HFFc6 (cell line): ENCODE results near the gene FBLIM1. TPM values are rescaled to one million over a fixed set of nuclear protein-coding genes. Genes with fewer than 3 reads are reported as not detected.

Experiments
- DNase-seq: peaks from one replicate; pipeline ENCODE4 v3.0.0-alpha.2; 2018
- H3K27ac Mint-ChIP-seq: 2 replicates; pipeline ENCODE4 v1.8.0; 2020; ENCODE audit warnings: mild to moderate bottlenecking, mixed read lengths
- H3K27me3 Mint-ChIP-seq: 2 replicates; pipeline ENCODE4 v1.8.0; 2021; ENCODE audit warnings: mild to moderate bottlenecking, moderate library complexity, mixed read lengths; ENCODE audit not compliant: insufficient read depth
- H3K36me3 Mint-ChIP-seq: 2 replicates; pipeline ENCODE4 v1.8.0; 2021; ENCODE audit warnings: low read depth, mixed read lengths
- H3K4me1 Mint-ChIP-seq: 2 replicates; pipeline ENCODE4 v1.8.0; 2020; ENCODE audit warnings: low read depth, mixed read lengths
- H3K4me3 Mint-ChIP-seq: 2 replicates; pipeline ENCODE4 v1.8.0; 2020; ENCODE audit warnings: mild to moderate bottlenecking, moderate library complexity, mixed read lengths
- H3K9me3 Mint-ChIP-seq: 2 replicates; pipeline ENCODE4 v1.8.0; 2020; ENCODE audit warnings: mild to moderate bottlenecking, mixed read lengths
- total RNA-seq, 6 experiments: library from RNA; stranded (reverse); fragmentation: NEBNext Ultra II Directional; extraction: Animal tissue kit (Norgen Biotek cat#: 25700); gene quantifications; 2 replicates in 1 of 6; 3 replicates in 5 of 6; pipeline ENCODE4 v1.2.3, GENCODE V29; 2021
- TF ChIP-seq, protein P1 (sequence below): fragments of 200-600 bp; sonication (generic); IDR thresholded peaks from 2 replicates; pipeline ENCODE4 v1.5.0; 2021; ENCODE audit warnings: antibody characterized with exemption, mild to moderate bottlenecking

Gene FBLIM1
- total RNA-seq, 6 experiments from 2014 or later, result 98.4 to 127 (median 110) TPM

DNA sequence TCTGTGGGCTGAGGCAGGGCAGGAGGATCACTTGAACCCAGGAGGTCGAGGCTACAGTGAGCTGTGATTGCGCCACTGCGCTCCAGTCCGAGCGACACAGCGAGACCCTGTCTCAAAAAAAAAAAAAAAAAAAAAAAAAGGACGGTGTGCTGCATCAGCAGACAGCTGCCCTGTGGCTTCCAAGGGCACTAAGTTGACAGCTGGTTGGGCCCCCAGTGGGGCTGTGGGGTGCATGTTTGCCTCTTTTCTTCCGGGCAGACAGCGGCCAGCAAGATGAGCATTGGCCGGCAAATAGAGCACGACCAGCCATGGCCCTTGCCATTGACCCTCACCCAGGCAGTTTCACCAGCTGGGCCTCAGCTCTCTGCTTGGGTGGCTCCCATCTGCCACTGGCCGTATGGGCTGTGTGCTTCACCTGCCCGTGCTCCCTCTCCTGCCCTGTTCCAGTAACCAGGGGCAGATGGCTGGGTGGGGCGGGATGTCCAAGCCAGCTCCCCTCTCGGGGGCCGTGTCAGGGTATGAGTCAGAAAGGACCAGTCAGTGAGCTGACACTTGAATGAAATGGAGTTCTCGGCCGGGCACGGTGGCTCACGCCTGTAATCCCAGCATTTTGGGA is 34.9 kb upstream of the FBLIM1 start:
- Mint-ChIP-seq H3K9me3 (no peaks in the 10 kb centered on the region), H3K4me1 (peaks cover 13% of the 10 kb centered on the region), H3K27ac (no peak overlapping the region), H3K27me3 (peaks cover 3% of the 10 kb centered on the region; the same call in 1 of the 2 replicates), H3K36me3 (peaks cover 16% of the 10 kb centered on the region; the same call in 1 of the 2 replicates), H3K4me3 (no peak overlapping the region)
- DNase-seq, result no peak
- TF ChIP-seq, protein P1, sequence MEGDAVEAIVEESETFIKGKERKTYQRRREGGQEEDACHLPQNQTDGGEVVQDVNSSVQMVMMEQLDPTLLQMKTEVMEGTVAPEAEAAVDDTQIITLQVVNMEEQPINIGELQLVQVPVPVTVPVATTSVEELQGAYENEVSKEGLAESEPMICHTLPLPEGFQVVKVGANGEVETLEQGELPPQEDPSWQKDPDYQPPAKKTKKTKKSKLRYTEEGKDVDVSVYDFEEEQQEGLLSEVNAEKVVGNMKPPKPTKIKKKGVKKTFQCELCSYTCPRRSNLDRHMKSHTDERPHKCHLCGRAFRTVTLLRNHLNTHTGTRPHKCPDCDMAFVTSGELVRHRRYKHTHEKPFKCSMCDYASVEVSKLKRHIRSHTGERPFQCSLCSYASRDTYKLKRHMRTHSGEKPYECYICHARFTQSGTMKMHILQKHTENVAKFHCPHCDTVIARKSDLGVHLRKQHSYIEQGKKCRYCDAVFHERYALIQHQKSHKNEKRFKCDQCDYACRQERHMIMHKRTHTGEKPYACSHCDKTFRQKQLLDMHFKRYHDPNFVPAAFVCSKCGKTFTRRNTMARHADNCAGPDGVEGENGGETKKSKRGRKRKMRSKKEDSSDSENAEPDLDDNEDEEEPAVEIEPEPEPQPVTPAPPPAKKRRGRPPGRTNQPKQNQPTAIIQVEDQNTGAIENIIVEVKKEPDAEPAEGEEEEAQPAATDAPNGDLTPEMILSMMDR, result no peak

GRCh38 chr1:15724949-15725880 is 33.4 kb upstream of the FBLIM1 start:
- DNase-seq, result no peak
- Mint-ChIP-seq H3K4me3 (no peak overlapping the region), H3K9me3 (no peaks in the 10 kb centered on the region), H3K4me1 (peaks cover 13% of the 10 kb centered on the region), H3K27me3 (peaks cover 2% of the 10 kb centered on the region; the same call in 1 of the 2 replicates), H3K36me3 (peaks cover 16% of the 10 kb centered on the region; the same call in 1 of the 2 replicates), H3K27ac (peak overlapping the region; percentile 23; the same call in 1 of the 2 replicates)
- TF ChIP-seq, protein P1, result no peak

GRCh38 chr1:15726508-15726907 is 32.1 kb upstream of the FBLIM1 start:
- Mint-ChIP-seq H3K27ac (no peak overlapping the region; the same call in 1 of the 2 replicates), H3K9me3 (no peaks in the 10 kb centered on the region), H3K36me3 (peaks cover 16% of the 10 kb centered on the region; the same call in 1 of the 2 replicates), H3K27me3 (peaks cover 2% of the 10 kb centered on the region; the same call in 1 of the 2 replicates), H3K4me3 (no peak overlapping the region), H3K4me1 (peaks cover 13% of the 10 kb centered on the region)
- TF ChIP-seq, protein P1, result no peak
- DNase-seq, result no peak

GRCh38 chr1:15727021-15727420 is 31.6 kb upstream of the FBLIM1 start:
- TF ChIP-seq, protein P1, result no peak
- no peak overlapping the region; the same call in 1 of the 2 replicates for H3K27ac Mint-ChIP-seq
- no peak overlapping the region for H3K4me3 Mint-ChIP-seq
- DNase-seq, result no peak
- H3K27me3 Mint-ChIP-seq, result peaks cover 2% of the 10 kb centered on the region; the same call in 1 of the 2 replicates
- peaks cover 16% of the 10 kb centered on the region; the same call in 1 of the 2 replicates for H3K36me3 Mint-ChIP-seq
- no peaks in the 10 kb centered on the region for H3K9me3 Mint-ChIP-seq
- peaks cover 13% of the 10 kb centered on the region for H3K4me1 Mint-ChIP-seq

DNA sequence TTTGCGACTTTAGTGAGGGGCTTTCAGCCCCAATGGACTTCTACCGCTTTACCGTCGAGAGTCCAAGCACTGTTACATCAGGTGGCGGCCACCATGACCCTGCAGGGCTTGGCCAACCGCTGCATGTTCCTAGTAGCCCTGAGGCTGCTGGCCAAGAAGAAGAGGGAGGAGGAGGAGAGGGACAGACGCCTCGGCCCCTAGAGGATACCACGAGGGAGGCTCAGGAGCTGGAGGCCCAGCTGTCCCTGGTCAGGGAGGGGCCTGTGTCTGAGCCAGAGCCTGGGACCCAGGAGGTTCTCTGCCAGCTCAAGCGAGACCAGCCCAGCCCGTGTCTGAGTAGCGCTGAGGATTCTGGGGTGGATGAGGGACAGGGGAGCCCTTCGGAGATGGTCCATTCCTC is 31.2 kb upstream of the FBLIM1 start:
- Mint-ChIP-seq H3K27ac (no peak overlapping the region), H3K27me3 (peaks cover 2% of the 10 kb centered on the region; the same call in 1 of the 2 replicates), H3K4me3 (no peak overlapping the region), H3K9me3 (no peaks in the 10 kb centered on the region), H3K4me1 (peaks cover 13% of the 10 kb centered on the region), H3K36me3 (peaks cover 16% of the 10 kb centered on the region; the same call in 1 of the 2 replicates)
- TF ChIP-seq, protein P1, result no peak
- DNase-seq, result no peak
